Adrenal gland (tissue), 5 donors: ENCODE data around the gene SARM1.

Experiments used
- POLR2A ChIP-seq, 2 donors: fragments of 450-650 bp; IDR thresholded peaks; one replicate each; pipeline ENCODE4 v1.6.1; 2017; ENCODE audit warnings: antibody characterized with exemption in 2 of 2, mild to moderate bottlenecking in 2 of 2, moderate library complexity in 1 of 2
- TF ChIP-seq, protein P1 (sequence below), 6 experiments: fragments of 450-650 bp in 4 of 6; fragments of 200-600 bp in 2 of 6; sonication (generic) in 1 of 6; IDR thresholded peaks; 1 replicate in 5 of 6; 2 replicates in 1 of 6; pipeline versions ENCODE4 v1.5.1 to v1.8.0; 2016 to 2021; ENCODE audit warnings: antibody characterized with exemption in 6 of 6, mild to moderate bottlenecking in 2 of 6, moderate library complexity in 1 of 6
- donor health status: DM: no; HTN: no; CAD: no.

DNA sequence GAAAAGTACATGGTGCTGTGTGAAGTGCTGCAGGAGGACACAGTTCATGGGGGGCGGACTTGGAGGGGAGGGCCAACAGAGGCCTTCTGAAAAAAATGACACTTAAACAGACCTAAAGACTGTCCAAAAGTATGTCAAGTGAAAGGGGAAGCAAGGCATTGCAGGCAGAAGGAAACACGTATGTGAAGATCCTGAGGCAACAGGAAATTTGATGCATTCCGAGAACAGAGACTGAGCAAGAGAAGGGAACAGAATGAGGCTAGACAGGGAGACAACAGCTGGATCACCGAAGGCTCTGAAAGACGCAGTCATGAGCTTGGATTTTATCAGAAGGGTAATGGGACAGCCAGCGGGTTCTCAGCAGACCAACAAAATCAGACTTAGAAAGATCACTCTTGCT lies 37.3 kb upstream of the SARM1 start:
- no peak for TF ChIP-seq POLR2A (IDR thresholded peaks at IDR 0.05)
- TF ChIP-seq, protein P1, sequence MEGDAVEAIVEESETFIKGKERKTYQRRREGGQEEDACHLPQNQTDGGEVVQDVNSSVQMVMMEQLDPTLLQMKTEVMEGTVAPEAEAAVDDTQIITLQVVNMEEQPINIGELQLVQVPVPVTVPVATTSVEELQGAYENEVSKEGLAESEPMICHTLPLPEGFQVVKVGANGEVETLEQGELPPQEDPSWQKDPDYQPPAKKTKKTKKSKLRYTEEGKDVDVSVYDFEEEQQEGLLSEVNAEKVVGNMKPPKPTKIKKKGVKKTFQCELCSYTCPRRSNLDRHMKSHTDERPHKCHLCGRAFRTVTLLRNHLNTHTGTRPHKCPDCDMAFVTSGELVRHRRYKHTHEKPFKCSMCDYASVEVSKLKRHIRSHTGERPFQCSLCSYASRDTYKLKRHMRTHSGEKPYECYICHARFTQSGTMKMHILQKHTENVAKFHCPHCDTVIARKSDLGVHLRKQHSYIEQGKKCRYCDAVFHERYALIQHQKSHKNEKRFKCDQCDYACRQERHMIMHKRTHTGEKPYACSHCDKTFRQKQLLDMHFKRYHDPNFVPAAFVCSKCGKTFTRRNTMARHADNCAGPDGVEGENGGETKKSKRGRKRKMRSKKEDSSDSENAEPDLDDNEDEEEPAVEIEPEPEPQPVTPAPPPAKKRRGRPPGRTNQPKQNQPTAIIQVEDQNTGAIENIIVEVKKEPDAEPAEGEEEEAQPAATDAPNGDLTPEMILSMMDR (IDR thresholded peaks at IDR 0.05) = no peak
